IMR-90 (cell line): ENCODE measurements around the gene TRAPPC10. TPM values are rescaled to one million over a fixed set of nuclear protein-coding genes. Genes with fewer than 3 reads are reported as not detected.

ENCODE experiments used
- ATAC-seq: fragments of 200-7000 bp; cut with Tn5 transposase; 2 replicates; pipeline ENCODE4 v1.9.1; 2020; ENCODE audit warnings: low read depth, mild to moderate bottlenecking, moderate library complexity
- BruUV-seq: library from RNA; stranded (reverse); fragments of 400-500 nt; replicated peaks from 2 replicates; lab custom pipeline; 2021; lab: Mats Ljungman, UMichigan
- CTCF ChIA-PET: fragments of 300-600 bp; formaldehyde crosslinking; extraction: SDS; loops from one replicate; lab custom pipeline; 2021; ENCODE audit warnings: antibody characterized with exemption; lab: Yijun Ruan, JAX
- POLR2A ChIA-PET: fragments of 300-600 bp; sonication (Branson Sonifier 250); formaldehyde crosslinking; loops from one replicate; lab custom pipeline; 2022; ENCODE audit warnings: antibody characterized with exemption; ENCODE audit not compliant: unreplicated experiment; lab: Charles Lee
- DNase-seq: peaks from one replicate; pipeline ENCODE4 v3.0.0; 2013
- H2AFZ ChIP-seq: replicated peaks from 2 replicates; pipeline ENCODE3; 2013; ENCODE audit warnings: low read length, mild to moderate bottlenecking; ENCODE audit not compliant: poor library complexity
- H2AK5ac ChIP-seq: 2 replicates; pipeline ENCODE4 v1.6.1; 2013; ENCODE audit warnings: low read depth, low read length, inconsistent platforms
- H2AK9ac ChIP-seq: replicated peaks from 2 replicates; pipeline ENCODE3; 2013; ENCODE audit warnings: mild to moderate bottlenecking, low read depth, low read length, moderate library complexity; ENCODE audit not compliant: poor library complexity
- H2BK120ac ChIP-seq: 2 replicates; pipeline ENCODE4 v1.6.1; 2013; ENCODE audit warnings: low read depth, low read length, inconsistent platforms
- H2BK15ac ChIP-seq: 3 replicates; pipeline ENCODE4 v1.6.1; 2013; ENCODE audit warnings: low read depth, low read length, inconsistent platforms
- H2BK20ac ChIP-seq: 2 replicates; pipeline ENCODE4 v1.6.1; 2013; ENCODE audit warnings: low read depth, mild to moderate bottlenecking, inconsistent platforms, low read length, moderate library complexity
- H2BK5ac ChIP-seq: 2 replicates; pipeline ENCODE4 v1.6.1; 2013; ENCODE audit warnings: mild to moderate bottlenecking, low read depth, low read length, inconsistent platforms; ENCODE audit not compliant: poor library complexity, severe bottlenecking
- H3K14ac ChIP-seq: replicated peaks from 2 replicates; pipeline ENCODE4 v1.6.1; 2013; ENCODE audit warnings: low read depth, low read length, inconsistent platforms
- H3K18ac ChIP-seq: 2 replicates; pipeline ENCODE4 v1.6.1; 2013; ENCODE audit warnings: low read depth, low read length, control low read depth
- H3K23ac ChIP-seq: 2 replicates; pipeline ENCODE4 v1.6.1; 2013; ENCODE audit warnings: low read depth, low read length, inconsistent platforms
- H3K27ac ChIP-seq: 2 replicates; pipeline ENCODE4 v1.5.1; 2013; ENCODE audit warnings: mild to moderate bottlenecking, control low read depth, low read length; ENCODE audit not compliant: insufficient read depth
- H3K27me3 ChIP-seq: 2 replicates; pipeline ENCODE4 v1.6.1; 2013; ENCODE audit warnings: low read length; ENCODE audit not compliant: control insufficient read depth, insufficient read depth
- H3K36me3 ChIP-seq: 2 replicates; pipeline ENCODE4 v1.6.1; 2013; ENCODE audit warnings: low read length, mixed read lengths; ENCODE audit not compliant: control insufficient read depth, insufficient read depth
- H3K4ac ChIP-seq: 2 replicates; pipeline ENCODE4 v1.6.1; 2013; ENCODE audit warnings: low read depth, low read length, inconsistent platforms
- H3K4me1 ChIP-seq: 2 replicates; pipeline ENCODE4 v1.6.1; 2013; ENCODE audit warnings: low read length, mixed read lengths; ENCODE audit not compliant: control insufficient read depth, insufficient read depth
- H3K4me2 ChIP-seq: 2 replicates; pipeline ENCODE4 v1.6.1; 2013; ENCODE audit warnings: low read depth, mild to moderate bottlenecking, control low read depth, low read length, moderate library complexity
- H3K4me3 ChIP-seq: 2 replicates; pipeline ENCODE4 v1.5.1; 2013; ENCODE audit warnings: low read depth, mild to moderate bottlenecking, control low read depth, low read length, moderate library complexity; ENCODE audit not compliant: insufficient read depth
- H3K56ac ChIP-seq: 2 replicates; pipeline ENCODE4 v1.6.1; 2013; ENCODE audit warnings: low read length, inconsistent platforms; ENCODE audit not compliant: insufficient read depth; ENCODE audit errors: extremely low read depth
- H3K79me1 ChIP-seq, 2 experiments: 2 replicates each; pipeline ENCODE4 v1.6.1; 2013; ENCODE audit warnings: low read length in 2 of 2, inconsistent platforms in 1 of 2, low read depth in 1 of 2
- H3K9ac ChIP-seq: 2 replicates; pipeline ENCODE4 v1.6.1; 2013; ENCODE audit warnings: low read depth, low read length, control low read depth
- H3K9me1 ChIP-seq: 2 replicates; pipeline ENCODE4 v1.6.1; 2013; ENCODE audit warnings: low read length, inconsistent platforms; ENCODE audit not compliant: insufficient read depth
- H3K9me3 ChIP-seq: 2 replicates; pipeline ENCODE4 v1.6.1; 2013; ENCODE audit warnings: low read length; ENCODE audit not compliant: control insufficient read depth, insufficient read depth
- H4K20me1 ChIP-seq: 2 replicates; pipeline ENCODE4 v1.6.1; 2013; ENCODE audit warnings: low read length, inconsistent platforms; ENCODE audit not compliant: insufficient read depth
- H4K5ac ChIP-seq: 2 replicates; pipeline ENCODE4 v1.6.1; 2013; ENCODE audit warnings: mild to moderate bottlenecking, low read depth, low read length, control low read depth
- H4K8ac ChIP-seq, 2 experiments: 2 replicates each; pipeline ENCODE4 v1.6.1; 2013; ENCODE audit warnings: low read depth in 2 of 2, low read length in 2 of 2, control low read depth in 1 of 2, inconsistent platforms in 1 of 2
- H4K91ac ChIP-seq: 2 replicates; pipeline ENCODE4 v1.6.1; 2013; ENCODE audit warnings: low read depth, low read length, inconsistent platforms; ENCODE audit not compliant: insufficient read depth
- BHLHE40 ChIP-seq: fragments of 150-350 bp; IDR thresholded peaks from 2 replicates; pipeline ENCODE4 v1.6.1; 2016; ENCODE audit warnings: mild to moderate bottlenecking, low read depth, low read length
- CEBPB ChIP-seq: IDR thresholded peaks from 2 replicates; pipeline ENCODE4 v1.6.1; 2012; ENCODE audit warnings: low read depth, low read length, improper control_type of control experiment
- CHD1 ChIP-seq: IDR thresholded peaks from 2 replicates; pipeline ENCODE4 v1.6.1; 2012; ENCODE audit warnings: low read depth, low read length, improper control_type of control experiment
- FOS ChIP-seq: fragments of 150-350 bp; IDR thresholded peaks from 2 replicates; pipeline ENCODE4 v1.6.1; 2016; ENCODE audit warnings: low read depth, low read length
- MAFK ChIP-seq: IDR thresholded peaks from 2 replicates; pipeline ENCODE4 v1.6.1; 2012; ENCODE audit warnings: low read depth, low read length, improper control_type of control experiment
- MAZ ChIP-seq: IDR thresholded peaks from 2 replicates; pipeline ENCODE4 v1.6.1; 2012; ENCODE audit warnings: low read depth, mild to moderate bottlenecking, low read length, improper control_type of control experiment, moderate library complexity, borderline replicate concordance
- MXI1 ChIP-seq: IDR thresholded peaks from 2 replicates; pipeline ENCODE4 v1.6.1; 2012; ENCODE audit warnings: low read depth, mild to moderate bottlenecking, low read length, moderate library complexity, borderline replicate concordance
- NFE2L2 ChIP-seq: fragments of 150-350 bp; IDR thresholded peaks from 2 replicates; pipeline ENCODE4 v1.6.1; 2016; ENCODE audit warnings: low read depth, mild to moderate bottlenecking, low read length
- POLR2A ChIP-seq: IDR thresholded peaks from 2 replicates; pipeline ENCODE4 v1.6.1; 2012; ENCODE audit warnings: mild to moderate bottlenecking, low read depth, low read length
- RAD21 ChIP-seq: IDR thresholded peaks from 2 replicates; pipeline ENCODE4 v1.6.1; 2012; ENCODE audit warnings: low read length, improper control_type of control experiment
- RCOR1 ChIP-seq: IDR thresholded peaks from 2 replicates; pipeline ENCODE4 v1.6.1; 2012; ENCODE audit warnings: mild to moderate bottlenecking, low read length, improper control_type of control experiment; ENCODE audit not compliant: insufficient replicate concordance
- RFX5 ChIP-seq: IDR thresholded peaks from 2 replicates; pipeline ENCODE4 v1.8.0; 2012; ENCODE audit warnings: low read depth, mild to moderate bottlenecking, low read length, moderate library complexity
- SMC3 ChIP-seq: fragments of 150-350 bp; IDR thresholded peaks from 2 replicates; pipeline ENCODE4 v1.6.1; 2016; ENCODE audit warnings: low read depth, mild to moderate bottlenecking, antibody characterized with exemption, low read length, moderate library complexity
- WGBS, 2 experiments: methylation state at CpG; one replicate each; pipeline versions ENCODE4 v1.1.5 to v1.1.7; 2013; ENCODE audit warnings: missing lambda C conversion rate in 2 of 2; ENCODE audit not compliant: insufficient read length in 1 of 2; ENCODE audit errors: extremely low coverage in 2 of 2; 5-methylcytosine and 5-hydroxymethylcytosine counted together
- dilution Hi-C: fragments of 300-500 bp; cut with HindIII; formaldehyde crosslinking; loops from one replicate; pipeline ENCODE4 v1.14.3; 2018; ENCODE audit warnings: low sequenced_read_pairs; ENCODE audit not compliant: unreplicated experiment
- in situ Hi-C: fragments of 300-500 bp; cut with MboI; formaldehyde crosslinking; loops from 3 replicates; pipeline ENCODE4 v1.14.3; 2019; ENCODE audit warnings: low sequenced_read_pairs, inconsistent platforms, mixed read lengths
- intact Hi-C: fragments of 100-400 bp; cut with micrococcal nuclease; formaldehyde crosslinking; loops from 2 replicates; pipeline ENCODE4 v1.10.0; 2022
- polyA plus RNA-seq, 3 experiments: library from polyadenylated mRNA; depleted of rRNA; stranded (reverse); fragments of >200 nt; gene quantifications; 2 replicates each; pipeline ENCODE4 v1.2.3, GENCODE V29; 2012; ENCODE audit warnings: low replicate concordance in 1 of 3
- total RNA-seq: library from RNA; depleted of rRNA; stranded (reverse); fragments of >200 nt; gene quantifications from 2 replicates; pipeline ENCODE4 v1.2.3, GENCODE V29; 2012
- TF ChIP-seq, protein P1 (sequence below): fragments of 150-350 bp; IDR thresholded peaks from 2 replicates; pipeline ENCODE4 v1.6.1; 2016; ENCODE audit warnings: low read depth, mild to moderate bottlenecking, low read length, moderate library complexity, borderline replicate concordance
- TF ChIP-seq, protein P2 (sequence below): fragments of 150-350 bp; IDR thresholded peaks from 2 replicates; pipeline ENCODE4 v1.6.1; 2017; ENCODE audit warnings: mild to moderate bottlenecking, antibody characterized with exemption, low read length, low read depth
- TF ChIP-seq, protein P3 (sequence below): conservative IDR thresholded peaks from 2 replicates; pipeline ENCODE4 v1.5.1; 2012; ENCODE audit warnings: mild to moderate bottlenecking, low read depth, low read length, improper control_type of control experiment

The TRAPPC10 gene
- total and polyA plus RNA-seq, 2 of the 4 experiments (the other 2 are of a cell fraction): 17.8 to 18.1 TPM

DNA sequence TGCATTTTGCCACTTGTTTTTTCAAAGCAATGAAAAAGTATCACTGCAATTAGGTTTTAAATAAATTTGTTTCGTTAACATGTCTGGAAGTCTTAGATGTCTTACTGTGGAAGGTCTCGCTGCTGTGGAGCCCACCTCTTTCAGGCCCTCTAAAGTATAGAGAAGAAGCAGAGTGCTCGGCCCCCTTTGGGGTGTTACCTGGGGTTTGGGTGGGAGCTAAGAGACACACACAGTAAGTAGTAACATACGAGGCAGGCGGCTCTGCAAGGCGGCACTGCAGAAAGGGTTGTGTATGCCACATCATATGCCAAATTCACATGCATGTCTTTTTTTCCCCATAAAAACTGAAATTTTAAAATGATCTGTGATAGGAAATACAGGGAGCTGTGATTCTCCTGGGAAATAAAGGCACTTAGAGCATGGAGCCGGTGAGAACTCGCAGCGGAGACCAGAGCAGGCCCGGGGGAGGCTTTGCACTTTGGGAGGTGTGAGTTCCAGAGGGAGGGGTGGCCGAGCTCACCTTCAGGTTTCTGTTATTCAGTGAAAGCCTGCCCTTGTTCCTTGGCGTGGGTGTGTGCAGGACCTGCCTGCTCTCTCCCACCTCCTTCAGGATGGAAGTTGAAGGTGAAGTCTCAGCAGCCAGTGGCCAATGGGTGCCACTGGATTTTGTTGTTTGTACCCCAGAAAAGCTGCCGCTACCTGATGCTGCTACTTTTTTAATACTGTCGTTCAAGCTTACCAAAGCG is 59.4 kb downstream of the TRAPPC10 start:
- ChIA-PET POLR2A (interaction anchor here (0.7 kb wide), 1 partner anchor 801 kb away, joined by 3 read pairs; no protein-coding TSS in a partner anchor), CTCF (no interaction called here)
- H3K4me2 ChIP-seq: no peak overlapping the region
- H2BK20ac ChIP-seq: no peak overlapping the region
- H3K18ac ChIP-seq: no peak overlapping the region
- no peak overlapping the region for H2AFZ ChIP-seq
- DNase-seq (no peak), ATAC-seq (no peak)
- in situ Hi-C loops (no loop called here), intact Hi-C loops (no loop called here), dilution Hi-C loops (no loop called here)
- H2BK5ac ChIP-seq: no peak overlapping the region
- H3K27ac ChIP-seq: no peak overlapping the region
- H4K91ac ChIP-seq: no peak overlapping the region
- H4K20me1 ChIP-seq: peaks cover 32% of the 10 kb centered on the region
- H3K4me1 ChIP-seq: no peaks in the 10 kb centered on the region
- TF ChIP-seq MAFK: no peak
- no peak for TF ChIP-seq CEBPB
- TF ChIP-seq RFX5: no peak
- no peak for TF ChIP-seq MXI1
- no peak for TF ChIP-seq SMC3
- no peak for TF ChIP-seq BHLHE40
- TF ChIP-seq CHD1: no peak
- TF ChIP-seq NFE2L2: no peak
- TF ChIP-seq, protein P1, sequence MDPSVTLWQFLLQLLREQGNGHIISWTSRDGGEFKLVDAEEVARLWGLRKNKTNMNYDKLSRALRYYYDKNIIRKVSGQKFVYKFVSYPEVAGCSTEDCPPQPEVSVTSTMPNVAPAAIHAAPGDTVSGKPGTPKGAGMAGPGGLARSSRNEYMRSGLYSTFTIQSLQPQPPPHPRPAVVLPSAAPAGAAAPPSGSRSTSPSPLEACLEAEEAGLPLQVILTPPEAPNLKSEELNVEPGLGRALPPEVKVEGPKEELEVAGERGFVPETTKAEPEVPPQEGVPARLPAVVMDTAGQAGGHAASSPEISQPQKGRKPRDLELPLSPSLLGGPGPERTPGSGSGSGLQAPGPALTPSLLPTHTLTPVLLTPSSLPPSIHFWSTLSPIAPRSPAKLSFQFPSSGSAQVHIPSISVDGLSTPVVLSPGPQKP: no peak
- TF ChIP-seq POLR2A: no peak
- TF ChIP-seq, protein P2, sequence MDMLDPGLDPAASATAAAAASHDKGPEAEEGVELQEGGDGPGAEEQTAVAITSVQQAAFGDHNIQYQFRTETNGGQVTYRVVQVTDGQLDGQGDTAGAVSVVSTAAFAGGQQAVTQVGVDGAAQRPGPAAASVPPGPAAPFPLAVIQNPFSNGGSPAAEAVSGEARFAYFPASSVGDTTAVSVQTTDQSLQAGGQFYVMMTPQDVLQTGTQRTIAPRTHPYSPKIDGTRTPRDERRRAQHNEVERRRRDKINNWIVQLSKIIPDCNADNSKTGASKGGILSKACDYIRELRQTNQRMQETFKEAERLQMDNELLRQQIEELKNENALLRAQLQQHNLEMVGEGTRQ: no peak
- TF ChIP-seq RCOR1: no peak
- TF ChIP-seq FOS: no peak
- no peak for TF ChIP-seq MAZ
- TF ChIP-seq, protein P3, sequence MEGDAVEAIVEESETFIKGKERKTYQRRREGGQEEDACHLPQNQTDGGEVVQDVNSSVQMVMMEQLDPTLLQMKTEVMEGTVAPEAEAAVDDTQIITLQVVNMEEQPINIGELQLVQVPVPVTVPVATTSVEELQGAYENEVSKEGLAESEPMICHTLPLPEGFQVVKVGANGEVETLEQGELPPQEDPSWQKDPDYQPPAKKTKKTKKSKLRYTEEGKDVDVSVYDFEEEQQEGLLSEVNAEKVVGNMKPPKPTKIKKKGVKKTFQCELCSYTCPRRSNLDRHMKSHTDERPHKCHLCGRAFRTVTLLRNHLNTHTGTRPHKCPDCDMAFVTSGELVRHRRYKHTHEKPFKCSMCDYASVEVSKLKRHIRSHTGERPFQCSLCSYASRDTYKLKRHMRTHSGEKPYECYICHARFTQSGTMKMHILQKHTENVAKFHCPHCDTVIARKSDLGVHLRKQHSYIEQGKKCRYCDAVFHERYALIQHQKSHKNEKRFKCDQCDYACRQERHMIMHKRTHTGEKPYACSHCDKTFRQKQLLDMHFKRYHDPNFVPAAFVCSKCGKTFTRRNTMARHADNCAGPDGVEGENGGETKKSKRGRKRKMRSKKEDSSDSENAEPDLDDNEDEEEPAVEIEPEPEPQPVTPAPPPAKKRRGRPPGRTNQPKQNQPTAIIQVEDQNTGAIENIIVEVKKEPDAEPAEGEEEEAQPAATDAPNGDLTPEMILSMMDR: no peak
- no peak for TF ChIP-seq RAD21
- H4K8ac ChIP-seq: no peak overlapping the region
- BruUV-seq: no TSS peak
- H3K14ac ChIP-seq: no peak overlapping the region
- no peak overlapping the region for H3K23ac ChIP-seq
- no peak overlapping the region for H4K5ac ChIP-seq
- WGBS, 2 experiments: no CpG with 5 or more reads among the region's 15 CpGs
- H3K9me1 ChIP-seq: peaks cover 21% of the 10 kb centered on the region
- H3K9ac ChIP-seq: no peak overlapping the region
- peaks cover 41 to 68% of the 10 kb centered on the region in 2 experiments for H3K79me1 ChIP-seq
- H3K4me3 ChIP-seq: no peak overlapping the region
- H2BK15ac ChIP-seq: no peak overlapping the region
- H3K36me3 ChIP-seq: peaks cover 33% of the 10 kb centered on the region
- no peak overlapping the region for H2AK5ac ChIP-seq
- H2AK9ac ChIP-seq: no peak overlapping the region
- H3K56ac ChIP-seq: no peak overlapping the region
- H3K9me3 ChIP-seq: no peaks in the 10 kb centered on the region
- H3K27me3 ChIP-seq: no peaks in the 10 kb centered on the region
- H3K4ac ChIP-seq: no peak overlapping the region
- no peak overlapping the region for H2BK120ac ChIP-seq
